ENCODE results near the gene WDR75.

GRCh38 chr2:189440947-189441708 is at the start of gene WDR75:
- TF ChIP-seq CTCF (conservative IDR thresholded peaks at IDR 0.05), result no peak
- TF ChIP-seq ZFX (IDR thresholded peaks at IDR 0.05), result 0 out of 2 replicates have a peak, but pooled peaks have one; percentile 25
